Measurements from ENCODE around the gene CLHC1.

CLHC1 gene

GRCh38 chr2:55213822-55214221 is 18.3 kb downstream of the CLHC1 start:
- Histone ChIP-seq H3K9me3 (ENCODE audit: low read length) (no peaks in the 10 kb centered on the region), H3K4me2 (ENCODE audit: low read length) (no peak overlapping the region), H3K4me3 (ENCODE audit: low read depth, low read length, poor library complexity, severe bottlenecking) (no peak overlapping the region), H4K20me1 (ENCODE audit: insufficient read depth, low read length) (no peaks in the 10 kb centered on the region), H3K36me3 (ENCODE audit: insufficient read depth, low read length) (no peaks in the 10 kb centered on the region), H3K4me1 (ENCODE audit: insufficient read depth, low read length, severe bottlenecking) (no peaks in the 10 kb centered on the region), H3K9me2 (ENCODE audit: low read depth, low read length) (no peaks in the 10 kb centered on the region), H3K9ac (ENCODE audit: low read length) (no peak overlapping the region), H2AFZ (ENCODE audit: low read length) (no peak overlapping the region), H3K27ac (ENCODE audit: low read depth, low read length, poor library complexity, severe bottlenecking) (no peak overlapping the region), H3K79me2 (ENCODE audit: insufficient read depth, low read length) (no peaks in the 10 kb centered on the region), H3F3A (ENCODE audit: insufficient read depth, low read length) (no peaks in the 10 kb centered on the region), H3K27me3 (ENCODE audit: insufficient read depth, low read length) (no peaks in the 10 kb centered on the region)
- TF ChIP-seq CTCF (IDR thresholded peaks at IDR 0.05; ENCODE audit: low read length) (no peak), EZH2 (IDR thresholded peaks at IDR 0.05; ENCODE audit: borderline replicate concordance, low read length) (no peak)

GRCh38 chr2:55204950-55205349 is 27.1 kb downstream of the CLHC1 start:
- H3K9me2 ChIP-seq (ENCODE audit: low read depth, low read length): no peaks in the 10 kb centered on the region
- H3K36me3 ChIP-seq (ENCODE audit: insufficient read depth, low read length): peaks cover 7% of the 10 kb centered on the region; the same call in 1 of the 2 replicates
- no peaks in the 10 kb centered on the region for H3K4me1 ChIP-seq (ENCODE audit: insufficient read depth, low read length, severe bottlenecking)
- no peaks in the 10 kb centered on the region for H3F3A ChIP-seq (ENCODE audit: insufficient read depth, low read length)
- no peaks in the 10 kb centered on the region for H3K79me2 ChIP-seq (ENCODE audit: insufficient read depth, low read length)
- H3K4me3 ChIP-seq (ENCODE audit: low read depth, low read length, poor library complexity, severe bottlenecking): no peak overlapping the region
- TF ChIP-seq CTCF (IDR thresholded peaks at IDR 0.05; ENCODE audit: low read length) (no peak), EZH2 (IDR thresholded peaks at IDR 0.05; ENCODE audit: borderline replicate concordance, low read length) (no peak)
- H3K27ac ChIP-seq (ENCODE audit: low read depth, low read length, poor library complexity, severe bottlenecking): no peak overlapping the region
- no peak overlapping the region for H2AFZ ChIP-seq (ENCODE audit: low read length)
- H3K9ac ChIP-seq (ENCODE audit: low read length): no peak overlapping the region
- H3K27me3 ChIP-seq (ENCODE audit: insufficient read depth, low read length): no peaks in the 10 kb centered on the region
- no peaks in the 10 kb centered on the region for H4K20me1 ChIP-seq (ENCODE audit: insufficient read depth, low read length)
- H3K4me2 ChIP-seq (ENCODE audit: low read length): no peak overlapping the region
- peaks cover 4% of the 10 kb centered on the region; the same call in 1 of the 2 replicates for H3K9me3 ChIP-seq (ENCODE audit: low read length)

GRCh38 chr2:55204536-55204935 is 27.6 kb downstream of the CLHC1 start:
- Histone ChIP-seq H3K27ac (ENCODE audit: low read depth, low read length, poor library complexity, severe bottlenecking) (no peak overlapping the region), H3K4me2 (ENCODE audit: low read length) (no peak overlapping the region), H3K9me2 (ENCODE audit: low read depth, low read length) (no peaks in the 10 kb centered on the region), H4K20me1 (ENCODE audit: insufficient read depth, low read length) (no peaks in the 10 kb centered on the region), H3K27me3 (ENCODE audit: insufficient read depth, low read length) (no peaks in the 10 kb centered on the region), H3F3A (ENCODE audit: insufficient read depth, low read length) (no peaks in the 10 kb centered on the region), H3K36me3 (ENCODE audit: insufficient read depth, low read length) (peaks cover 7% of the 10 kb centered on the region), H3K4me3 (ENCODE audit: low read depth, low read length, poor library complexity, severe bottlenecking) (no peak overlapping the region), H3K4me1 (ENCODE audit: insufficient read depth, low read length, severe bottlenecking) (no peaks in the 10 kb centered on the region), H3K9ac (ENCODE audit: low read length) (no peak overlapping the region), H3K79me2 (ENCODE audit: insufficient read depth, low read length) (no peaks in the 10 kb centered on the region), H2AFZ (ENCODE audit: low read length) (no peak overlapping the region), H3K9me3 (ENCODE audit: low read length) (peaks cover 4% of the 10 kb centered on the region; the same call in 1 of the 2 replicates)
- TF ChIP-seq EZH2 (IDR thresholded peaks at IDR 0.05; ENCODE audit: borderline replicate concordance, low read length) (no peak), CTCF (IDR thresholded peaks at IDR 0.05; ENCODE audit: low read length) (no peak)

All from OCI-LY1 (cell line).